ENCODE results near the gene POLN. TPM values are rescaled to one million over a fixed set of nuclear protein-coding genes. Genes with fewer than 3 reads are reported as not detected.

POLN gene
- total RNA-seq, 3 donors from 2014 or later, result 1.4 to 4.6 (median 1.4) TPM

DNA sequence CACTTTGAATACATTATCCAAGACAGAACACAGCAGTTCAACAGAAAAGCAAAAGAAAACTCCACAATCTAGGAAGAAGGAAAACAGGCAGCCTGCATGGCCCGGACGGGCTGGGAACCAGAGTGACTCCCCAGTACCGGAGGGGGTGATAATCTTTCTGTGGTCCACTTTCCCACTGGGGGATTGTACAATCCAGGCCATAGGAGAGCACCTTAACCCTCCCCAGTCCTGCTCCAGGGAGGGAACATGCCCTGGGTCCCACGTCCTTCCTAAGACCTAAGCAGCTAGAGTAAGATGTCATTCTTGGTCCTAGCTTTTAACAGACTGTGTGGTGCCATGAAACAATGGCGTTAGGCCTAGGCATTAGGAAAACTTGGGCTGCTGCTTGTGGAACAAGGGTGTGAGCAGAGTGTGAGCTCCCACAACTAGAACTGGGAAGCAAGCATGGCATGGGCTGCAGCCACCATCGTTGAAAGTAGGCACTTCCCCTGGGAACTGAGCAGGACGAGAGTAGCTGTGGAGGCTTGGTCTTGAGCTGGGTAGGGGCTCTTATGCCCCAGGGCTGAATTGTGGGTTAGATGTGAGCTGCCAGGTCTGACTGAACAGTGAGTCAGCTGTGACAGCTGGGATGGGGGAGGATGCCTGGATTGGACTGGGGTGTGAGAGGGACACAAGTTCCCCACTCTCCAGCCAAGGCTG, 140.4 kb downstream of the POLN start:
- Histone ChIP-seq H3K36me3 (ENCODE audit: low read depth) (no peaks in the 10 kb centered on the region), H3K9me3 (peaks cover 17% of the 10 kb centered on the region), H3K4me3 (no peak overlapping the region), H3K4me1 (ENCODE audit: low read depth) (no peaks in the 10 kb centered on the region)
- TF ChIP-seq, protein P1, sequence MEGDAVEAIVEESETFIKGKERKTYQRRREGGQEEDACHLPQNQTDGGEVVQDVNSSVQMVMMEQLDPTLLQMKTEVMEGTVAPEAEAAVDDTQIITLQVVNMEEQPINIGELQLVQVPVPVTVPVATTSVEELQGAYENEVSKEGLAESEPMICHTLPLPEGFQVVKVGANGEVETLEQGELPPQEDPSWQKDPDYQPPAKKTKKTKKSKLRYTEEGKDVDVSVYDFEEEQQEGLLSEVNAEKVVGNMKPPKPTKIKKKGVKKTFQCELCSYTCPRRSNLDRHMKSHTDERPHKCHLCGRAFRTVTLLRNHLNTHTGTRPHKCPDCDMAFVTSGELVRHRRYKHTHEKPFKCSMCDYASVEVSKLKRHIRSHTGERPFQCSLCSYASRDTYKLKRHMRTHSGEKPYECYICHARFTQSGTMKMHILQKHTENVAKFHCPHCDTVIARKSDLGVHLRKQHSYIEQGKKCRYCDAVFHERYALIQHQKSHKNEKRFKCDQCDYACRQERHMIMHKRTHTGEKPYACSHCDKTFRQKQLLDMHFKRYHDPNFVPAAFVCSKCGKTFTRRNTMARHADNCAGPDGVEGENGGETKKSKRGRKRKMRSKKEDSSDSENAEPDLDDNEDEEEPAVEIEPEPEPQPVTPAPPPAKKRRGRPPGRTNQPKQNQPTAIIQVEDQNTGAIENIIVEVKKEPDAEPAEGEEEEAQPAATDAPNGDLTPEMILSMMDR (IDR thresholded peaks at IDR 0.05), result no peak
- ATAC-seq (no peak), DNase-seq (no peak)
- intact Hi-C loops (cut with DNase I, micrococcal nuclease), result no loop called here

DNA sequence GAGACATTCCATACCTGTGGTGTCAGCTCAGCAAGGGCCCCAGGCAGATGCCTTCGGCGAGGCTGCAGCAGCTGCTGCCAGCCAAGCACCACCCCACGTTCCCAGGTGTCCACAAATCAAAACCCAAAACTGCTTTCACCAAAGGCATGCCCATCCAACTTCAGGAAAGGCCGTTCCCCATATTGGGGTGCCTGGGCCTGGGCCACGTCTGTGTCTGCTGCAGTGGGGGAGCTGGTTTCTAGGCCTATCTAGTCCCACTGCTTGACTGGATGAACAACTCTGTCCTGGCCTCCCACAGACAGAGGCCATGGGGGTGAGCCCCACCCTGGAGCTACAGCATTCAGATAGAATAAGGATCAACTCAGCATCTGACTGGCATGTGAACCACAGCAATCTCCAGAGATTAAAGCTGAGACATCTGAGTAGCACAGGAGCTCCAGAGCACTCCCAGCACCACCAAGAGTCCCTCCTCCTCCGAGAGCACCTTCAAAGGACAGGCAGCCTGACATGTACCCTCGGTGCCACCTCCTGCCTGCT, 145.8 kb downstream of the POLN start:
- TF ChIP-seq, protein P1 (IDR thresholded peaks at IDR 0.05), result no peak
- no peak overlapping the region for H3K4me3 ChIP-seq
- peaks cover 2% of the 10 kb centered on the region for H3K9me3 ChIP-seq
- intact Hi-C loops (cut with DNase I, micrococcal nuclease), result no loop called here
- no peaks in the 10 kb centered on the region for H3K36me3 ChIP-seq (ENCODE audit: low read depth)
- no peaks in the 10 kb centered on the region for H3K4me1 ChIP-seq (ENCODE audit: low read depth)
- DNase-seq, result no peak
- ATAC-seq, result no peak

DNA sequence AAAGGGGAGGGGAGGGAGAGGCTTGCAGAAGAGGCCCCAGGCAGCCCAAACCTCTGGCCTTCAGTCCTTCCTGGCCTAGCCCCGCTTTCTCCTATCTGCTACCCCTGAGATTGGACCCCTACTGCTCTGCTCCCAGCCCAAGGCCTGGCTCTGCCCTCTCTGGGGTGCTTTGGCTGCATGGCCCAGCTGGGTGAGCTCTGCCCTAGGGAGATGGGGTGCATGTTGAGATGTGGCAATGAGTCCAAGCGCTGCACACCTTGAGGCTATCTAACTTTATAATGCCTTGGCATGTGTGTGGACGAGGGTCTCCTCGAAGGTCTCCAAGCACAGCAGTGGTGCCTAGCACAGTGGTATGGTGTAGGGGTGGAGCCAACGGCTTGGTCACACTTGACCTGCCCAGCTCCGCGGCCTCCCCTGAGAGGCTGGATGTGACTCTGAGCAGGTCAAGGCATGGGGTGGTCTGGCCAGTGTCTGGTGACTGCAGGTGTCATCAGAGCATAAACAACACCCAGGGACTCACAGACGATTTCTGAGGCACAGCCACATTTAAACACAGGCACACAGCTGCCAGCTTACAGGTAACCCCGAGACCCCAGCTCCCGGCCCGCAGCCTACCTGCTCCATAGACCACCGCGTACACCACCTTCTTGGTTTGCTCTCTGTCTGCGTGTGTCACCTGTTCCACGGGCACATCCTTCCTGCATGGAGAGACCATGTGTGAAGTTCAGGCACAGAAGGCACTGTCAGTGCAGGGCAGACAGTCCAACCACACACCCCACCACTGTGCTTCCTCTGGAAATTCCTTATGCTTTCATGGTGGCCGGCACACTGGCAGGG, 146.5 kb downstream of the POLN start:
- no peak for DNase-seq
- H3K9me3 ChIP-seq, result peaks cover 2% of the 10 kb centered on the region
- intact Hi-C loops (cut with DNase I, micrococcal nuclease), result no loop called here
- H3K36me3 ChIP-seq (ENCODE audit: low read depth), result no peaks in the 10 kb centered on the region
- no peaks in the 10 kb centered on the region for H3K4me1 ChIP-seq (ENCODE audit: low read depth)
- ATAC-seq, result no peak
- TF ChIP-seq, protein P1 (IDR thresholded peaks at IDR 0.05), result no peak
- H3K4me3 ChIP-seq, result no peak overlapping the region

DNA sequence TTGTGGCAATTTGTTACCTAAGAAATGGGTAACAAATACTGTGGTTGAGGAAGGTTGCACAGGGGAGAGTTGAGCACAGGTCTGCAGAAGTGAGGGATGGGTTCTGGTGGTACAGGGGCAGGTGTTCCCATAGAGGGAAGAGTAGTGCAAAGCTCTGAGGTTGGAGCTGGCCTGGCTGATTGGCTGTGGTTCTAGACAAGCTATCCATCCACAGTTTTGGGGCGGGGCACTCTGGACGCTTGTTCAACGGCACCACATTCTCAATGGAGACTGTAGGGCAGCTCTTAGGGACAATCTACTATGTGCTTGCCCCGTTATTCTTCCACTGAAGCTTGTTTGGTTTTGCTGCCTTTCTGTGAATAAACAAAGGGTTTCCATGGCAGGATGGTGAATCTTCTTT, 147.4 kb downstream of the POLN start:
- peaks cover 2% of the 10 kb centered on the region for H3K9me3 ChIP-seq
- TF ChIP-seq, protein P1 (IDR thresholded peaks at IDR 0.05), result no peak
- H3K36me3 ChIP-seq (ENCODE audit: low read depth), result no peaks in the 10 kb centered on the region
- DNase-seq, result no peak
- intact Hi-C loops (cut with DNase I, micrococcal nuclease), result no loop called here
- no peak overlapping the region for H3K4me3 ChIP-seq
- H3K4me1 ChIP-seq (ENCODE audit: low read depth), result no peaks in the 10 kb centered on the region
- no peak for ATAC-seq

DNA sequence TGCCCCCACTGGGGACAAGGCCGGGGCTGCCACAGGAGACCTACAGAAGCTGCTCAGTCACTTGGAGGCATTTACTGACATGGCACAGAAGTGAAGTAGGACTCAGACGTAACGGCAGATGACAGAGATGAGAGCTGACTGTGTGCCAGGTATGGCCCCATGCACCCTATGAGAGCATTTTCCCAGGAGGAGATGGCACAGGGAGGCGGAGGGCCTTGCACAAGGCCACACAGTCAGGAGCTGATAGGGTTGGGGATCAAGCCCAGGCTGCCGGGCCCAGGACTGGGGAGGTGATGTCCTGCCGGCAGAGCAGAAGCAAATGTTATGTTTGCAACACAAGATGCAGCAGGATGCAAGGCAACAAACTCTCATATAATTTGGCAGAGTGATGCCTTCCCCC, 148.7 kb downstream of the POLN start:
- TF ChIP-seq, protein P1 (IDR thresholded peaks at IDR 0.05), result no peak
- intact Hi-C loops (cut with DNase I, micrococcal nuclease), result no loop called here
- Histone ChIP-seq H3K4me3 (no peak overlapping the region), H3K4me1 (ENCODE audit: low read depth) (no peaks in the 10 kb centered on the region), H3K9me3 (peaks cover 2% of the 10 kb centered on the region), H3K36me3 (ENCODE audit: low read depth) (no peaks in the 10 kb centered on the region)
- DNase-seq (no peak), ATAC-seq (no peak)

Measured in mucosa of descending colon (tissue), 3 donors.